NB4 (cell line): ENCODE data around the gene SH2D3C.

Source experiments
- POLR2A ChIP-seq: IDR thresholded peaks from 2 replicates; pipeline ENCODE4 v1.6.1; 2011; ENCODE audit warnings: mild to moderate bottlenecking; ENCODE audit not compliant: insufficient read length; ENCODE audit errors: extremely low read depth
- TF ChIP-seq, protein P1 (sequence below): IDR thresholded peaks from one replicate; pipeline ENCODE4 v1.5.1; 2012; ENCODE audit warnings: low read depth, low read length
- TF ChIP-seq, protein P2 (sequence below): IDR thresholded peaks from 2 replicates; pipeline ENCODE4 v1.6.1; 2011; ENCODE audit warnings: low read depth, low read length

DNA sequence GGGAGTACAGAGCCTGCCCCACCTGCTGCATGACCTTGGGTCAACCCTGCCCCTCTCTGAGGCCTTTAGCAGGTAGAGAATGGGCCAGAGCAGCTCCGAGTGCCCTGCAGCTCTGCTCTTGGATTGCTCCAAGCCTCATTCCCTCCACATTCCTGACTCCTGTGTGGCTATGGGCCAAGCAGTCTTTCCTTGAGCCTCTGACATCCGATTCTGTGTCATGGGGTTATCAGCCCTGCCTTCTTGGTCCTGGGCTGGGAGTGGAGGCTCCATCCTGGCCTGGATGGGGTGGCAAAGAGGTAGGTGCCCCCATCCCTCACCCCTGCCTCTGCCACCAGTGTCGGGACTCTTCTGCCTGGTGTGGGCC, 37.9 kb upstream of the SH2D3C start:
- TF ChIP-seq, protein P1, sequence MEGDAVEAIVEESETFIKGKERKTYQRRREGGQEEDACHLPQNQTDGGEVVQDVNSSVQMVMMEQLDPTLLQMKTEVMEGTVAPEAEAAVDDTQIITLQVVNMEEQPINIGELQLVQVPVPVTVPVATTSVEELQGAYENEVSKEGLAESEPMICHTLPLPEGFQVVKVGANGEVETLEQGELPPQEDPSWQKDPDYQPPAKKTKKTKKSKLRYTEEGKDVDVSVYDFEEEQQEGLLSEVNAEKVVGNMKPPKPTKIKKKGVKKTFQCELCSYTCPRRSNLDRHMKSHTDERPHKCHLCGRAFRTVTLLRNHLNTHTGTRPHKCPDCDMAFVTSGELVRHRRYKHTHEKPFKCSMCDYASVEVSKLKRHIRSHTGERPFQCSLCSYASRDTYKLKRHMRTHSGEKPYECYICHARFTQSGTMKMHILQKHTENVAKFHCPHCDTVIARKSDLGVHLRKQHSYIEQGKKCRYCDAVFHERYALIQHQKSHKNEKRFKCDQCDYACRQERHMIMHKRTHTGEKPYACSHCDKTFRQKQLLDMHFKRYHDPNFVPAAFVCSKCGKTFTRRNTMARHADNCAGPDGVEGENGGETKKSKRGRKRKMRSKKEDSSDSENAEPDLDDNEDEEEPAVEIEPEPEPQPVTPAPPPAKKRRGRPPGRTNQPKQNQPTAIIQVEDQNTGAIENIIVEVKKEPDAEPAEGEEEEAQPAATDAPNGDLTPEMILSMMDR = no peak
- no peak for TF ChIP-seq POLR2A
- TF ChIP-seq, protein P2, sequence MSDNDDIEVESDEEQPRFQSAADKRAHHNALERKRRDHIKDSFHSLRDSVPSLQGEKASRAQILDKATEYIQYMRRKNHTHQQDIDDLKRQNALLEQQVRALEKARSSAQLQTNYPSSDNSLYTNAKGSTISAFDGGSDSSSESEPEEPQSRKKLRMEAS = no peak
